HepG2 (cell line): ENCODE data around the gene CLTCL1.

Source experiments
- CHD2 ChIP-seq: IDR thresholded peaks from 2 replicates; pipeline ENCODE4 v1.6.1; 2011; ENCODE audit warnings: low read depth, low read length, improper control_type of control experiment
- FOXP4 ChIP-seq: sonication (generic); formaldehyde crosslinking; IDR thresholded peaks from 2 replicates; pipeline ENCODE4 v1.4.0; 2020; ENCODE audit warnings: missing genetic modification reagents
- IRF9 ChIP-seq: sonication (generic); formaldehyde crosslinking; IDR thresholded peaks from 2 replicates; pipeline ENCODE4 v1.8.0; 2022; ENCODE audit warnings: missing genetic modification reagents, mild to moderate bottlenecking, borderline replicate concordance
- MXD4 ChIP-seq: IDR thresholded peaks from 2 replicates; pipeline ENCODE4 v1.6.1; 2016; ENCODE audit warnings: mild to moderate bottlenecking, missing biosample characterization, missing genetic modification reagents
- NFYB ChIP-seq: sonication (generic); formaldehyde crosslinking; IDR thresholded peaks from 2 replicates; pipeline ENCODE4 v1.4.0; 2020; ENCODE audit warnings: missing genetic modification reagents
- SRF ChIP-seq: IDR thresholded peaks from 2 replicates; pipeline ENCODE4 v1.6.1; 2011; ENCODE audit warnings: mild to moderate bottlenecking, low read depth, low read length, moderate library complexity
- YY1 ChIP-seq: IDR thresholded peaks from 2 replicates; pipeline ENCODE4 v1.6.1; 2011; ENCODE audit warnings: low read length, low read depth, moderate library complexity, mild to moderate bottlenecking; ENCODE audit not compliant: insufficient read depth, insufficient replicate concordance
- ZFP37 ChIP-seq: sonication (generic); formaldehyde crosslinking; IDR thresholded peaks from 2 replicates; pipeline ENCODE4 v1.4.0; 2020; ENCODE audit warnings: missing genetic modification reagents, borderline replicate concordance
- ZMAT3 ChIP-seq: sonication (generic); formaldehyde crosslinking; conservative IDR thresholded peaks from 2 replicates; pipeline ENCODE4 v1.7.0; 2021; ENCODE audit warnings: missing genetic modification reagents
- ZNF737 ChIP-seq: sonication (generic); formaldehyde crosslinking; IDR thresholded peaks from 2 replicates; pipeline ENCODE4 v1.5.0; 2020; ENCODE audit warnings: missing genetic modification reagents, mild to moderate bottlenecking, borderline replicate concordance
- ZNF777 ChIP-seq: sonication (generic); formaldehyde crosslinking; IDR thresholded peaks from 2 replicates; pipeline ENCODE4 v1.4.0; 2020; ENCODE audit warnings: missing genetic modification reagents
- ZSCAN20 ChIP-seq: sonication (generic); formaldehyde crosslinking; IDR thresholded peaks from 2 replicates; pipeline ENCODE4 v1.4.0; 2020; ENCODE audit warnings: missing genetic modification reagents, mild to moderate bottlenecking, borderline replicate concordance
- TF ChIP-seq, protein P1 (sequence below): sonication (generic); formaldehyde crosslinking; IDR thresholded peaks from 2 replicates; pipeline ENCODE4 v1.4.0; 2020; ENCODE audit warnings: missing genetic modification reagents
- TF ChIP-seq, protein P2 (sequence below): sonication (generic); formaldehyde crosslinking; IDR thresholded peaks from 2 replicates; pipeline ENCODE4 v1.8.1; 2023; ENCODE audit warnings: mild to moderate bottlenecking, missing genetic modification reagents

- no peak for TF ChIP-seq IRF9 (CRISPR knock-in tag)
- no peak for TF ChIP-seq FOXP4 (CRISPR knock-in tag)
- no peak for TF ChIP-seq YY1
- no peak for TF ChIP-seq ZFP37 (CRISPR knock-in tag)
- TF ChIP-seq ZNF737 (CRISPR knock-in tag), result no peak
- TF ChIP-seq, protein P1, sequence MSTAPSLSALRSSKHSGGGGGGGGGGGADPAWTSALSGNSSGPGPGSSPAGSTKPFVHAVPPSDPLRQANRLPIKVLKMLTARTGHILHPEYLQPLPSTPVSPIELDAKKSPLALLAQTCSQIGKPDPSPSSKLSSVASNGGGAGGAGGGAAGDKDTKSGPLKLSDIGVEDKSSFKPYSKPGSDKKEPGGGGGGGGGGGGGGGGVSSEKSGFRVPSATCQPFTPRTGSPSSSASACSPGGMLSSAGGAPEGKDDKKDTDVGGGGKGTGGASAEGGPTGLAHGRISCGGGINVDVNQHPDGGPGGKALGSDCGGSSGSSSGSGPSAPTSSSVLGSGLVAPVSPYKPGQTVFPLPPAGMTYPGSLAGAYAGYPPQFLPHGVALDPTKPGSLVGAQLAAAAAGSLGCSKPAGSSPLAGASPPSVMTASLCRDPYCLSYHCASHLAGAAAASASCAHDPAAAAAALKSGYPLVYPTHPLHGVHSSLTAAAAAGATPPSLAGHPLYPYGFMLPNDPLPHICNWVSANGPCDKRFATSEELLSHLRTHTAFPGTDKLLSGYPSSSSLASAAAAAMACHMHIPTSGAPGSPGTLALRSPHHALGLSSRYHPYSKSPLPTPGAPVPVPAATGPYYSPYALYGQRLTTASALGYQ (CRISPR knock-in tag), result no peak
- TF ChIP-seq ZMAT3 (CRISPR knock-in tag), result no peak
- no peak for TF ChIP-seq ZSCAN20 (CRISPR knock-in tag)
- no peak for TF ChIP-seq MXD4 (CRISPR knock-in tag)
- TF ChIP-seq, protein P2, sequence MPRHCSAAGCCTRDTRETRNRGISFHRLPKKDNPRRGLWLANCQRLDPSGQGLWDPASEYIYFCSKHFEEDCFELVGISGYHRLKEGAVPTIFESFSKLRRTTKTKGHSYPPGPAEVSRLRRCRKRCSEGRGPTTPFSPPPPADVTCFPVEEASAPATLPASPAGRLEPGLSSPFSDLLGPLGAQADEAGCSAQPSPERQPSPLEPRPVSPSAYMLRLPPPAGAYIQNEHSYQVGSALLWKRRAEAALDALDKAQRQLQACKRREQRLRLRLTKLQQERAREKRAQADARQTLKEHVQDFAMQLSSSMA (CRISPR knock-in tag), result no peak
- TF ChIP-seq NFYB (CRISPR knock-in tag), result no peak
- TF ChIP-seq SRF, result no peak
- TF ChIP-seq CHD2, result no peak
- no peak for TF ChIP-seq ZNF777
Observed at GRCh38 chr22:19331474-19331873, 40.0 kb upstream of the CLTCL1 start.
